HG03520 (cell line): Measurements from ENCODE around the gene LCE1A.

ENCODE experiments used
- ATAC-seq: cut with Tn5 transposase; IDR thresholded peaks from one replicate; pipeline ENCODE4 v1.9.1; 2021; ENCODE audit warnings: mild to moderate bottlenecking, moderate library complexity; ENCODE audit not compliant: unreplicated experiment

The LCE1A gene

DNA sequence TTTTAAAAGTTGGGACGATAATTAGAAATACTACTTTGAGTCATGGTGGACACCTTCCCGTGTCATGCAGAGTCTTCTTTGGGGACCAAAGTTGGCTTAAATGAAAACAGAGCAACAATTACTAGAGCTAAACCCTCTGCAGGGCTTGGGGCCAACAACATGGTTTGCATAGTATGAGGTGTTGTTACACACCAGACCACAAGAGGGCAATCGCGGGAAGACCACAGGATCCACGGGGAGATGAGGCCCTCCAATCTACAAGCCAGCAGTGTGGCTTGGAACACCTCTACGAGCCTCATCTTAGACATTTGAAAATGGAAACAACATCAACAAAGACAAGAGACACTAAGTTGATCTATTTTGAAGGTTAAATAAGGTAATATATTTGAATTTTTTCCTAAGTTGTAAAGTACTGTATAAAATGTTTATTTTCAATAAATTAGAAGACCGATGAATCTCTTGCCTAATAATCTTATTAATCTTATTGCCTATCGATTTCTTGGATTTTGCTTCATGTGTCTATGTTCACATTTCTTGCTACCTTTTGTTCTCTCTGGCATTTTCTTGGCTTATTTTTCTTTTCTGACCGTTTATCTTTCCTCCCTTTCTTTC, 42.6 kb downstream of the LCE1A start:
- peak; percentile 73 for ATAC-seq

DNA sequence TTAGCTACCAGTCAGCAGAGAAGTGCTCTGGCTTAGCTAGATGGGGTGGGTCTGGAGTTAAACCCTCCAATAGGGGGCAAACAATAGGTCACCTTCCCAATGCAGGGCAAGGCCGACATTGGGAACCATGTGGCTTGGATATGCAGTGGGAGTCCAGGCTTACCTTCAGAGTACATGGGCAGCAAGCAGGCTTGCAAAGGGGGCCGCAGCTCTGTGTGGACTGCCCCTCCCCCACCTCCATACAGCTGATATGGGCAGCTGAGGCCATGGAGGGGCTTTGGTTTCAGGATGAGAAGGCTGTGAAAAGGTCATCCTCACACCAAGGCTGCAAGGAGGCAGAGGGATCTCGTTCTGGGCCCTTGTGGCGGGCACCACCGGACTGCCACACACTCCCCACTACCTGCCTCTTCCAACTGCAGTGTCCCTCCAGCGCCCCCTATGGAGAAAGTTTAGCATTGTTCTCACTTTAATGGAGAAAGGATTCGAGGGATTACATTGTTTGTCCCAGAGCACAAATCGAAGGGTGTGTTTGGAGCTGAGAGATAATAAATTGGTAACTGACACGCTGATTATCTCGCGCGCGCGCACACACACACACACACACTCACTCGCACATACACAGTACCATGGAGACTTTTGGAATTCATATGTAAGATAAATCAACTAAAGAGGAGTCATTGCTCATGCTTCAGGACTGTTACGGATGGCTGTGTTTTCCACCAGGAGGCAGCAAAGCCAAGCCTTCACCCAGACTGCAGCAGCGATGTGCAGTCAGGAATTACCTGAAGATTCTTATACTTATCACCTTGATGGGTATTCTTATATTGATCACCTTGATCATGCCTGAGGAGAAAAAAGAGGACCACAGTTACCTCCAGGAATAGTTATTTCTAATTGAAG, 43.8 kb downstream of the LCE1A start:
- ATAC-seq, result no peak

DNA sequence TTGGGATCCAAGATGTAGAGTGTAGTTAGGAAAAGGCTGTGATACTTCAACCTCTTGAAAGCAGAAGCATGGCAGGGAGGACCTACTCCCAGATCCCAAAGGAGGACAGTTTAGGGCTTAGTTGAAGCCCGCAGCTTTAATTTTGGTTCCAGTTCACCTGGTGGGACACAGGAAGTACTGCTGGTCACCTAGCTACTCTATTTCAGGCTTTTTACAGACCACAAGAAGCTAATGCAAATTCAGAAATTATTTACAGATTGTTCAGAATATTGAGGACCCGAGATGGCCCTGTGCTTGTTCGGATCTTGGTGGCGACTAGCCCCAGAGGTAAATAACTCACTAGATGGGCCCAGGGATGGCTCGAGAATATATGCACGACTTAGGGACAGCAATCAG, 44.5 kb downstream of the LCE1A start:
- no peak for ATAC-seq

DNA sequence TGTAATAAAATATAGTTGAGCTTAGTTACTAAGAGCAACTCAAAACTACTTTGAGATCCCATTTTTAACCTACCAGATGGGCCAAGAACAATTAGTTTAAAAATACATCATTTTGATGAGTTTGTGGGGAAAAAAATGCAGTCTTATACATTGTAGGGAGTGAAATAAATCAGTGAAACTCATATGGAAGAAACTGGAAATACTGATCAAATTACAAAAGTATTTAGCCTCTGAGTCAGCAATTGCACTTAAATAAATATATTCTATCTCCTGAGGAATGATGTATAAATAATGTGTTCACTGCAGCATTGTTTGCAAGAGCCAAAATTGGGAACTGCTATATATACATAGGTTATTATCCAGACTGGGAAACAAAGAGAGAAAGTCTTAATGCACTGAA, 46.2 kb downstream of the LCE1A start:
- ATAC-seq, result no peak

DNA sequence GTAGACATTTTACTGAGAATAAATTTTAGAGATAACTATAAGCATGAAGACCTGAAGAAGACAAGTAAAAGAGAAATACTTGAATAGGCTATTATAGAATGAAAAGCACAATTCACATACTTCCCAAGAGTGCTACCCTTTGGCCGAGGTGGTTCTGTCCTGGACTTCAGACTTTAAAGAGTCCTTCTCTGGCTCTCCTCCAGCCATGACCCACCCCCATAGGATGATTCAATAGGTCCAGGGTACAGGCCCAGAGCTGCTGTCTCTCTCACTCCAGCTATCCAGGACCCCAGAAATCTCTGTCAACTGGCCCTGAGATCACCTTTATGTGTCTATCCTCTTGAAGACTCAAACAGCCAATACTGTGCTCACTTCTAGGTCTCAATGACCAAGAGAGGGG, 49.6 kb downstream of the LCE1A start:
- no peak for ATAC-seq
